Inflammatory macrophage (primary cell): Measurements from ENCODE around the gene PCDHA3.
"Not testable (repeated sequence)": the region's sequence is repeated elsewhere in the genome, so short reads cannot be mapped to it uniquely, and the experiment has no call there.

Experiments used
- DNase-seq, 2 donors: peaks; one replicate each; pipeline ENCODE4 v3.0.0-alpha.2; 2020 to 2022
- total RNA-seq, 18 experiments: gene quantifications; one replicate each; lab custom pipeline; 2026; ENCODE audit warnings: mixed read lengths in 6 of 18, inconsistent platforms in 2 of 18; lab: John Stamatoyannopoulos, UW

PCDHA3 gene
- 0 to 0.07 (median 0) reads per million in 18 experiments for total RNA-seq

DNA sequence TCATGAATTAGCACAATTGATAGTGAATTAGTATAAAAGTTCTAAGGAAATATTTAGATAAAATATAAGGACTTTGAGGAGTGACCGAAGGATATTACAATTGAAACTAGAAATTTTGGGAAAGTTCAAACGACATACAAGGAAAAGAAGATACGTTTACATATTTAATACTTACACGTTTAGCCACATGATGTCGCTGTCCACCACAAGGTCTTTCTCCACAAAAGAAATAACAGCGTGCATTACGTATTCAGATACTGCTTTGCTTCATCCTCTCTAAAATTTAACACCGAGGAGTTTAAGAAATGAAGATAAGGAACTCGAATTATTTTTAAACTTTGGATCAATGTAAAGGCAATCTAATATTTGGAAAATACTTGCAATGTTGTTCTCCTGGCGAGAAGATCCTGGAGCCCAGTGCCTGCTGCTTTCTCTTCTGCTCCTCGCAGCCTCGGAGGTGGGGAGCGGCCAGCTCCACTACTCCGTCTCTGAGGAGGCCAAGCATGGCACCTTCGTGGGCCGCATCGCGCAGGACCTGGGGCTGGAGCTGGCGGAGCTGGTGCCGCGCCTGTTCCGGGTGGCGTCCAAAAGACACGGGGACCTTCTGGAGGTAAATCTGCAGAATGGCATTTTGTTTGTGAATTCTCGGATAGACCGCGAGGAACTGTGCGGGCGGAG, at the start of gene PCDHA3:
Gene PCDHA3, plus strand, starts transcription at position 242 of the 678 bp plus-strand sequence.
- no peak for DNase-seq

DNA sequence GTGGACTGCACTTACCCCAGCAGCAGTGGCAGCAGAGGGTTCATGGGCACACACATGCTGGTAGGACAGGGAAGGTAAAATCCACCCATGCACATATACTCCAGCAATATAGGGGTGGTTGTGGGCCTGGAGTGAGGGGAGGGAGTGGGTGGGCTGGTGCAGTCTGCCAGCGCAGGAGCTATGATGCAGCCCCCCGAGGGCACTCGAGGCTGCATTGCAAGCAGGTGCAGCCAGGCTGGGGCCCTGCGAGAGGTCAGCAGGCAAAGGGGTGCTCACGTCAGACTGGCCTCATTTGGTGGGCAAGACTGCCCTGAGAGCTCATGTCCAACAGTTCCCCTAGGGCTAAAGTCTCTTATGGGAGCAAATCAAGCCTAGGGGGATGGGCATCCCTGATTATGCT, 47.3 kb upstream of the PCDHA3 start:
- no peak for DNase-seq

DNA sequence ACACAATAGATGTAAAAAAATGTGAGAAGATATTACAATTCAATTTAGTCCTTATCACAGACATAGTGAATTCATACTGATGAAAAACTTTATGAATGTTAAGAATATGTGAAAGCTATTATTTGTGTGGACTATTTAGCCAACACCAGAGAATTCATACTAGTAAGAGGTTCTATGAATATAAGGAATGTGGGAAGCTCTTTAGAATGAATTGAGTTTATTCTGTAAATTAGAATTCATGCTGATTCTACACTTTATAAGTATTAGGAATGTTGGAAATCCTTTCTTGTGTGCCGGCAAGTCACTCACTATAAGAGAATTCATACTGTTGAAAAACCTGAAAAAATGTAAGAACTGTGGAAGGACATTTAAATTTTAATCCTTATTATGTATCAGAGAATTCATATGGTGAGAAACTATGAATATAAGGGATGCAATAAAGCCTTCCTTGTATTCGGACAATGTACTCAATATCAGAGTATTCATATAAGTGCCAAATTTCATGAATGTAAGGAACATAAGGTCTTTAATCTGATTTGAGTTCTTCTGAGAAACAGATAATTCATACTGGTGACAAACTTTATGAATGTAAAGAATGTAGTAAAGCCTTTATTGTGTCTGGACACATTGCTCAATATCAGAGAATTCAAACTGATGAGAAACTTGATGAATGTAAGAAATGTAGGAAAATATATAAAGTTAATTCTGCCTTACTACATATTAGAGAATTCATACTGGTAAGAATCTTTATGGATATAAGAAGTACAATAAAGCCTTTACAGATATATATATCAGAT, 36.5 kb upstream of the PCDHA3 start:
- no peak for DNase-seq

DNA sequence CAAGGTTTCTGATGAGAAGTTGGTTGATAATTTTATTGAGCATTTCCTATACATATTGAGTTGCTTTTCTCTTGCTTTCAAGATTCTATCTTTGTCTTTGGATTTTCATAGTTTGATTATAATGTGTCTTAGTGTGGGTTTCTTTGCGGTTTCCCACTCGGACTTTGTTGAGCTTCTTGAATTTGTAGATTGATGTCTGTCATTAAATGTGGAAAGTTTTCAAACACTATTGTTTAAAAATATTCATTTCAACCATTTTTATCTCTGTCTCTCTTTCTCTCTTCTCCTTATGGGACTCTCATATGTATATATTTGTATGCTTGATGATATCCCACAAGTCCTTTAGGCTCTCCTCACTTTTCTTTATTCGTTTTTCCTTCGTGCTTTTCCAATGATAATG, 33.4 kb upstream of the PCDHA3 start:
- DNase-seq, result no peak

DNA sequence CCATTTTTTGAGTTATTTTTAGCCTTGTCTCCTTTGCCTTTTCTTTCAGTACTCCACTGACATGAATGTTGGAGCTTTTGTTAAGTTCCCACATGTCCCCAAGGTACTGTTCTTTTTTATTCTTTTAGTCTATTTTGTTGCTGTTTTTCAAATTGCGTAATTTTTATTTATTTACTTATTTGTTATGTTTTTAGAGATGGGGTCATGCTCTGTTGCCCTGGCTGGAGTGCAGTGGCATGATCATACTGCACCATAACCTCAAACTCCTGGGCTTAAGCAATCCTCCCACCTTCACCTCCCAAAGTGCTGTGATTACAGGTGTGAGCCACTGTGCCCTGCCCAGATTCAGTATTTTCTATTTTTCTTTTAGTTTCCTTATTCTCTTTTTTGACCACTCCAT, 20.3 kb upstream of the PCDHA3 start:
- no peak for DNase-seq

DNA sequence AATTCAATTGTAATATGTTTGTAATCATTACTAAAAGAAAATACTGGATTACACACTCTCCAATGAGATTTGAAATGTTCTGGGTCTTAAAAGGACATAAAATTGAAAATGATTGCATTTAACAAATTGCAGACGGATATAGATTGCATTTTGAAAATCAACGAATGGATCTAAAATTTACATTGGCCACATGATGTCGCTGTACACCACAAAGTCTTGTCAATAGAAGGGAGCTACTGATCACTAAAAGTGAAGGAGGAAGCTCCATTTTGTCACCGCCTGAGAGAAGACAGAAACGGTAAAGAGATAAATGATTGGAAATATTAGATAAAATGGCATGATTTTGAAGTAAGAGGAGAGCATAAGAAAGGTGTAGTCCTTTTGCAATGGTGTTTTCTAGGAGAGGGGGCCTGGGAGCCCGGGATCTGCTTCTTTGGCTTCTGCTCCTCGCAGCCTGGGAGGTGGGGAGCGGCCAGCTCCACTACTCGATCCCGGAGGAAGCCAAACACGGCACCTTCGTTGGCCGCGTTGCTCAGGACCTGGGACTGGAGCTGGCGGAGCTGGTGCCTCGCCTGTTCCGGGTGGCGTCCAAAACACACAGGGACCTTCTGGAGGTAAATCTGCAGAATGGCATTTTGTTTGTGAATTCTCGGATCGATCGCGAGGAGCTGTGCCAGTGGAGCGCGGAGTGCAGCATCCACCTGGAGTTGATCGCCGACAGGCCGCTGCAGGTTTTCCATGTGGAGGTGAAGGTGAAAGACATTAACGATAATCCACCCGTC, 14.8 kb upstream of the PCDHA3 start, which contains the start of gene PCDHA1:
Gene PCDHA1, plus strand, starts transcription at position 236 of the 782 bp plus-strand sequence.
- DNase-seq, result no peak

DNA sequence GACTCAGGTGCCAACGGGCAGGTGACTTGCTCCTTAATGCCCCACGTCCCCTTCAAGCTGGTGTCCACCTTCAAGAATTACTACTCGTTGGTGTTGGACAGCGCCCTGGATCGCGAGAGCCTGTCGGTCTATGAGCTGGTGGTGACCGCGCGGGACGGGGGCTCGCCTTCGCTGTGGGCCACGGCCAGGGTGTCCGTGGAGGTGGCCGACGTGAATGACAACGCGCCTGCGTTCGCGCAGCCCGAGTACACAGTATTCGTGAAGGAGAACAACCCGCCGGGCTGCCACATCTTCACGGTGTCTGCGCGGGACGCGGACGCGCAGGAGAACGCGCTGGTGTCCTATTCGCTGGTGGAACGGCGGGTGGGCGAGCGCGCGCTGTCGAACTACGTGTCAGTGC, 13.4 kb upstream of the PCDHA3 start:
- not testable (repeated sequence) for DNase-seq

DNA sequence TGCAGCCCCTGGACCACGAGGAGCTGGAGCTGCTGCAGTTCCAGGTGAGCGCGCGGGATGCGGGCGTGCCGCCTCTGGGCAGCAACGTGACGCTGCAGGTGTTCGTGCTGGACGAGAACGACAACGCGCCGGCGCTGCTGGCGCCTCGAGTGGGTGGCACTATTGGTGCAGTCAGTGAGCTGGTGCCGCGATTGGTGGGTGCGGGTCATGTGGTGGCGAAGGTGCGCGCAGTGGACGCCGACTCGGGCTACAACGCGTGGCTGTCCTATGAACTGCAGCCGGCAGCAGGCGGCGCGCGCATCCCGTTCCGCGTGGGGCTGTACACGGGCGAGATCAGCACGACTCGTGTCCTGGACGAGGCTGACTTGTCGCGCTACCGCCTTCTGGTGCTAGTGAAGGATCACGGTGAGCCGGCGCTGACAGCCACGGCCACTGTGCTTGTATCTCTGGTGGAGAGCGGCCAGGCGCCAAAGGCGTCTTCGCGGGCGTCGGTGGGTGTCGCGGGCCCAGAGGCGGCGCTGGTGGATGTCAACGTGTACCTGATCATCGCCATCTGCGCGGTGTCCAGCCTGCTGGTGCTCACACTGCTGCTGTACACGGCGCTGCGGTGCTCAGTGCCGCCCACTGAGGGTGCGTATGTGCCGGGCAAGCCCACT, 12.9 kb upstream of the PCDHA3 start:
- DNase-seq, result not testable (repeated sequence)

DNA sequence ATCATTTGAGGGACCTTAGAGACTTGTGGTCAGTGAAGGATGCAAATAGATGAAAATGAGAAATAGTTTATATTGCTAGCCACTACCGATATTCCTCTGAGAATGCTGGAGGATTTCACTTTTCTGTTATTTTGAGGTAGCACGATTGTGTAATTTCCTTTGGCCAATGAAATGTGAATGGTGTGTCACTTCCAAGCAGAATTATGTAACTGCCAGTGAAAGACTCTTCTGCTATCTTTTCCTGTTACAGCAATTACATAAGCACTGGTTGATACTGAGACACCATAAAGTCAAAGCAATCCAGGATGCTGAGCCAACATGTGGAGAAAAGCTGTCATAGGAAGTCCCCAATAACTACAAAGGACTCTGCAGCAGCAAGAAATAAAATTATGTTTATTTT, 9.8 kb upstream of the PCDHA3 start:
- no peak for DNase-seq

DNA sequence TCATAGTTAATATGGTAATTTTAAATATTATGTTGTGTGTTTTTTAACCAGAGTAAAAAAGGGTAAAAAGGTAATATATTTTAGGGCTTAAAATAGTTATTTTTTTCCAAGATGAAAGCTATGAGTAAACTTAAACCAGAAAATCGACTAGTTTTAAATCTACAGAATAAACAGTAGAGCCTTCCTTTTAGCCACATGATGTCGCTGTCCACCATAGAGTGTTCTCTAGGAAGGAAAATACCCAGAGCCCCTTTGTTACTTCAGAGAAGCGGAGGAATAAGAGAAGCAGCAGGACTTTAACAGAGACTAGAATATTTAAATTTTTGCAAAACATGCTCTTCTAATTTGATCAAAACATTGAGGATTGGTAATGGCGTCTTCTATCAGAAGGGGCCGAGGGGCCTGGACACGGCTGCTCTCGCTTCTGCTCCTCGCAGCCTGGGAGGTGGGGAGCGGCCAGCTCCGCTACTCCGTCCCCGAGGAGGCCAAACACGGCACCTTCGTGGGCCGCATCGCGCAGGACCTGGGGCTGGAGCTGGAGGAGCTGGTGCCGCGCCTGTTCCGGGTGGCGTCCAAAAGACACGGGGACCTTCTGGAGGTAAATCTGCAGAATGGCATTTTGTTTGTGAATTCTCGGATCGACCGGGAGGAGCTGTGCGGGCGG, 6.1 kb upstream of the PCDHA3 start, which contains the start of gene PCDHA2:
Gene PCDHA2, plus strand, starts transcription at position 258 of the 664 bp plus-strand sequence.
- DNase-seq, result no peak

DNA sequence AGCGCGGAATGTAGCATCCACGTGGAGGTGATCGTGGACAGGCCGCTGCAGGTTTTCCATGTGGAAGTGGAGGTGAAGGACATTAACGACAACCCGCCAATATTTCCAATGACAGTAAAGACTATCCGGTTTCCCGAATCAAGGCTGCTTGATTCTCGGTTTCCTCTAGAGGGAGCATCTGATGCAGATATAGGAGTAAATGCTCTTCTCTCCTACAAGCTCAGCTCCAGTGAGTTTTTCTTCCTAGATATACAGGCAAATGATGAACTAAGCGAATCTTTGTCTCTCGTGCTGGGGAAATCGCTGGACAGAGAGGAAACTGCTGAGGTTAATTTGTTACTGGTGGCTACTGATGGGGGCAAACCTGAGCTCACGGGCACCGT, 5.6 kb upstream of the PCDHA3 start:
- DNase-seq, result no peak

DNA sequence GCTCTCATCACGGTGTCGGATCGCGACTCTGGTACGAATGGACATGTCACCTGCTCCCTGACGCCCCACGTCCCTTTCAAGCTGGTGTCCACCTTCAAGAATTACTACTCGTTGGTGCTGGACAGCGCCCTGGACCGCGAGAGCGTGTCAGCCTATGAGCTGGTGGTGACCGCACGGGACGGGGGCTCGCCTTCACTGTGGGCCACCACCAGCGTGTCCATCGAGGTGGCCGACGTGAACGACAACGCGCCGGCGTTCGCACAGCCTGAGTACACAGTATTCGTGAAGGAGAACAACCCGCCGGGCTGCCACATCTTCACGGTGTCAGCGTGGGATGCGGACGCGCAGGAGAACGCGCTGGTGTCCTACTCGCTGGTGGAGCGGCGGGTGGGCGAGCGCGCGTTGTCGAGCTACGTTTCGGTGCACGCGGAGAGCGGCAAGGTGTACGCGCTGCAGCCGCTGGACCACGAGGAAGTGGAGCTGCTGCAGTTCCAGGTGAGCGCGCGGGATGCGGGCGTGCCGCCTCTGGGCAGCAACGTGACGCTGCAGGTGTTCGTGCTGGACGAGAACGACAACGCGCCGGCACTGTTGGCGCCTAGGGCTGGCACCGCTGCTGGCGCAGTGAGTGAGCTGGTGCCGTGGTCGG, 4.7 kb upstream of the PCDHA3 start:
- not testable (repeated sequence) for DNase-seq

DNA sequence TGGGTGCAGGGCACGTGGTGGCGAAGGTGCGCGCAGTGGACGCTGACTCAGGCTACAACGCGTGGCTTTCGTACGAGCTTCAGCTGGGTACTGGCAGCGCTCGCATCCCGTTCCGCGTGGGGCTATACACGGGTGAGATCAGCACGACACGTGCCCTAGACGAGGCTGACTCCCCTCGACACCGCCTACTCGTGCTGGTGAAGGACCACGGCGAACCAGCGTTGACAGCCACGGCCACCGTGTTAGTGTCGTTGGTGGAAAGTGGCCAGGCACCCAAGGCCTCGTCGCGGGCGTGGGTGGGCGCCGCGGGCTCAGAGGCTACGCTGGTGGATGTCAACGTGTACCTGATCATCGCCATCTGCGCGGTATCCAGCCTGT, 4.2 kb upstream of the PCDHA3 start:
- no peak for DNase-seq

DNA sequence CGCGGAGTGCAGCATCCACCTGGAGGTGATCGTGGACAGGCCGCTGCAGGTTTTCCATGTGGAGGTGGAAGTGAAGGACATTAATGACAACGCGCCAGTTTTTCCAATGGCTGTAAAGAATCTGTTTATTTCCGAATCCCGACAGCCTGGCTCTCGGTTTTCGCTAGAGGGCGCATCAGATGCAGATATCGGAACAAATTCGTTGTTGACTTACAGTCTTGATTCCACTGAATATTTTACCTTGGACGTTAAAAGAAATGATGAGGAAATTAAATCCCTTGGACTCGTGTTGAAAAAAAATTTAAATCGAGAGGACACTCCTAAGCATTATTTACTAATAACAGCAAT, 611 bp downstream of the PCDHA3 start:
- DNase-seq, result no peak

DNA sequence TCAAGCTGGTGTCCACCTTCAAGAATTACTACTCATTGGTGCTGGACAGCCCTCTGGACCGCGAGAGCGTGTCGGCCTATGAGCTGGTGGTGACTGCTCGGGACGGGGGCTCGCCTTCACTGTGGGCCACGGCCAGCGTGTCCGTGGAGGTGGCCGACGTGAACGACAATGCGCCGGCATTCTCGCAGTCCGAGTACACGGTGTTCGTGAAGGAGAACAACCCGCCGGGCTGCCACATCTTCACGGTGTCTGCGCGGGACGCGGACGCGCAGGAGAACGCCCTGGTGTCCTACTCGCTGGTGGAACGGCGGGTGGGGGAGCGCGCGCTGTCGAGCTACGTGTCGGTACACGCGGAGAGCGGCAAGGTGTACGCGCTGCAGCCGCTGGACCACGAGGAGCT, 1.5 kb downstream of the PCDHA3 start:
- not testable (repeated sequence) for DNase-seq

DNA sequence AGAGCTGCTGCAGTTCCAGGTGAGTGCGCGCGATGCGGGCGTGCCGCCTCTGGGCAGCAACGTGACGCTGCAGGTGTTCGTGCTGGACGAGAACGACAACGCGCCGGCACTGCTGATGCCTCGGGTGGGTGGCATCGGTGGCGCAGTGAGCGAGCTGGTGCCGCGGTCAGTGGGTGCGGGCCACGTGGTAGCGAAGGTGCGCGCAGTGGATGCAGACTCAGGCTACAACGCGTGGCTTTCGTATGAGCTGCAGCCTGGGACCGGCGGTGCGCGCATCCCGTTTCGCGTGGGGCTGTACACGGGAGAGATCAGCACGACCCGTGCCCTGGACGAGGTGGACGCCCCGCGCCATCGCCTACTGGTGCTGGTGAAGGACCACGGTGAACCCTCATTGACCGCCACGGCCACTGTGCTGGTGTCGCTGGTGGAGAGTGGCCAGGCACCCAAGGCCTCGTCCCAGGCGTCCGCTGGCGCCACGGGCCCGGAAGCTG, 2.0 kb downstream of the PCDHA3 start:
- DNase-seq, result no peak

DNA sequence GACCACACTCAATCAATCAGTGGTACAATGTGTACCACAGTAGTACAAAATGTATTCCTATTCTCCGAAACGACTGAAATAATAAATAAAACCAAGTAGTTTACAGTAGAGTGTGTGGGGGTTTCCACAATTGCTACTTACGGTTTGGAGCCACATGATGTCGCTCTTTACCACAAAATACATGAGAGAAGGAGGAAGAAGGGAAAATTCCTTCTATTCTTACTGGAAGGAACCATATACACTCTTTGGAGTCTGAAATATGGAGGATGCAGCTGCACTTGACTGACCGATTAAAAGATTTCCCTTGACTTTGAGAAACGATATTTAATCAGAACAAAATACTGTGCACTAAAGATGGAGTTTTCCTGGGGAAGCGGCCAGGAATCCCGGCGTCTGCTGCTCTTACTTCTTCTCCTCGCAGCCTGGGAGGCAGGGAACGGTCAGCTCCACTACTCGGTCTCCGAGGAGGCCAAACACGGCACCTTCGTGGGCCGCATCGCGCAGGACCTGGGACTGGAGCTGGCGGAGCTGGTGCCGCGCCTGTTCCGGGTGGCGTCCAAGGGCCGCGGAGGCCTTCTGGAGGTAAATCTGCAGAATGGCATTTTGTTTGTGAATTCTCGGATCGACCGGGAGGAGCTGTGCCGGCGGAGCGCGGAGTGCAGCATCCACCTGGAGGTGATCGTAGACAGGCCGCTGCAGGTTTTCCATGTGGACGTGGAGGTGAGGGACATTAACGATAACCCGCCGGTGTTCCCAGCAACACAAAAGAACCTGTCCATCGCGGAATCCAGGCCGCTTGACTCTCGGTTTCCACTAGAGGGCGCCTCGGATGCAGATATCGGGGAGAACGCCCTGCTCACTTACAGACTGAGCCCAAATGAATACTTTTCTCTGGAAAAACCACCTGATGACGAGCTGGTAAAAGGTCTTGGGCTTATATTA, 6.2 kb downstream of the PCDHA3 start, which contains the start of gene PCDHA4:
Gene PCDHA4, plus strand, starts transcription at position 235 of the 942 bp plus-strand sequence.
- no peak for DNase-seq

DNA sequence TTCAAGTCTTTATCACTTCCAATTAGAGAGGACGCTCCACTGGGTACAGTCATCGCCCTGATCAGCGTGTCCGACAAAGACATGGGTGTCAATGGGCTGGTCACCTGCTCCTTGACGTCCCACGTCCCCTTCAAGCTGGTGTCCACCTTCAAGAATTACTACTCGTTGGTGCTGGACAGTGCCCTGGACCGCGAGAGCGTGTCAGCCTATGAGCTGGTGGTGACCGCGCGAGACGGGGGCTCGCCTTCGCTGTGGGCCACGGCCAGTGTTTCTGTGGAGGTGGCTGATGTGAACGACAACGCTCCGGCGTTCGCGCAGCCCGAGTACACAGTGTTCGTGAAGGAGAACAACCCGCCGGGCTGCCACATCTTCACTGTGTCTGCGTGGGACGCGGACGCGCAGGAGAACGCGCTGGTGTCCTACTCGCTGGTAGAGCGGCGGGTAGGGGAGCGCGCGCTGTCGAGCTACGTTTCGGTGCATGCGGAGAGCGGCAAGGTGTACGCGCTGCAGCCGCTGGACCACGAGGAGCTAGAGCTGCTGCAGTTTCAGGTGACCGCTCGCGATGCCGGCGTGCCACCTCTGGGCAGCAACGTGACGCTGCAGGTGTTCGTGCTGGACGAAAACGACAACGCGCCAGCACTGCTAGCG, 7.5 kb downstream of the PCDHA3 start:
- DNase-seq, result not testable (repeated sequence)

DNA sequence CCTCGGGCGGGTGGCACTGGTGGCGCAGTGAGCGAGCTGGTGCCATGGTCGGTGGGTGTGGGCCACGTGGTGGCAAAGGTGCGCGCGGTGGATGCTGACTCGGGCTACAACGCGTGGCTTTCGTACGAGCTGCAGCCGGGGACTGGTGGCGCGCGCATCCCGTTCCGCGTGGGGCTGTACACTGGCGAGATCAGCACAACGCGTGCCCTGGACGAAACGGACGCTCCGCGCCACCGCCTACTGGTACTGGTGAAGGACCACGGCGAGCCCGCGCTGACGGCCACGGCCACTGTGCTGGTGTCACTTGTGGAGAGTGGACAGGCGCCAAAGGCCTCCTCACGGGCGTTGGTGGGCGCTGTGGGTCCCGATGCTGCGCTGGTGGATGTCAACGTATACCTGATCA, 8.0 kb downstream of the PCDHA3 start:
- DNase-seq, result no peak
